ENCODE results near the gene GPR108.
"Not testable (repeated sequence)": the region's sequence is repeated elsewhere in the genome, so short reads cannot be mapped to it uniquely, and the experiment has no call there.

GPR108 gene

GRCh38 chr19:6737284-6737872 is at the start of gene GPR108:
TSS of gene GPR108 (minus strand) at chr19:6737580. CDS start at chr19:6737576, 4 bp downstream.
- peak; percentile 96 to 100 (median 100) for DNase-seq

DNA sequence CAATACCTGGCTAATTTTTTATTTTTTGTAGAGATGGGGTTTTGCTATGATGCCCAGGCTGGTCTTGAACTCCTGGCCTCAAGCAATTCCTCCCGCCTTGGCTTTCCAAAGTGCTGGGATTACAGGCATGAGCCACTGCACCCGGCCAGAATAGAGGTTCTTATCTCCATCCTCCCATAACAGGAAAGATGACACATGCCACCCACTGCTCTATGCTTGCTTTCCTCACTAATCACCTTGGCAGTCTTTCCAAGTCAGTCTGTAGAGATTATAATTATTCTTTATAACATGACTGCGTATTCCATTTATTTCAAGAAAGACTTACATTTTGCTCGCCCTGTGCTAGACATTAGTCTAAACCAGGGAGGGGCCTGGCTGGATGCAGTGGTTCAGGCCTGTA is 41.8 kb upstream of the GPR108 start:
- DNase-seq, result no peak

DNA sequence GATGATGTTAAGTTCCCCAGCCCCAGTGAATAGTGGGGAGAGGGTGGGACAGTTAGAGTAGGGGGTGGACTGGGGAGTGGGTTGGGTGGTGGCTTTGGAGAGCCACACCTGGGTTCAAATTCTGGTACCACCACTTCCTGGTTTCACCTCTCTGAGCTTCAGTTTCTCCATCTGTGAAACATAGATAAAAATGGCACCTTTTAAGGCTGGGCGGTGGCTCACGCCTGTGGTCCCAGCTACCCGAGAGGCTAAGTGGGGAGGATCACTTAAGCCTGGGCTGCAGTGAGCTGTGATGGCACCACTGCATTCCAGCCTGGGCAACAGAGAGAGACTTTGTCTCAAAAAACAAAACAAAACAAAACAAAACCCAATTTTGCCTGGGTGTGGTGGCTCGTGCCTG is 41.0 kb upstream of the GPR108 start:
- DNase-seq, result no peak

DNA sequence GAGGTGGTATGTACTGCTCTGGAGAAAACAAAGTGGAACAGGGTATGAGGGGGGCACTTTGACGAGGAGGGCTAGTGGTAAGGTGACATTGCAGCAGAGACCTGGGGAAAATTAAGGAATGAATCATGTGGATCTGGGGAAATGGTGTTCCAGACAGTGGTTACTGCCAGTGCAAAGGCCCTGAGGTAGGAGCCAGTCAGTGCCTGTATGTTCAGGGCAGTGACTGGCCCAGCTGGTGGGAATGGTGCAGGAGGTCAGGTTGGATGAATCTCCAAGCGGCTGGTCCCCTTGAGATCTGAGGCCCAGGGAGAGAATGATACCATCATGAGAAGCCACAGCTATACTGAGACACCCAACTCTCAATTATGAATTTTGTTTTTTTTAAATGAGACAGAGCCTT is 40.1 kb upstream of the GPR108 start:
- no peak for DNase-seq

DNA sequence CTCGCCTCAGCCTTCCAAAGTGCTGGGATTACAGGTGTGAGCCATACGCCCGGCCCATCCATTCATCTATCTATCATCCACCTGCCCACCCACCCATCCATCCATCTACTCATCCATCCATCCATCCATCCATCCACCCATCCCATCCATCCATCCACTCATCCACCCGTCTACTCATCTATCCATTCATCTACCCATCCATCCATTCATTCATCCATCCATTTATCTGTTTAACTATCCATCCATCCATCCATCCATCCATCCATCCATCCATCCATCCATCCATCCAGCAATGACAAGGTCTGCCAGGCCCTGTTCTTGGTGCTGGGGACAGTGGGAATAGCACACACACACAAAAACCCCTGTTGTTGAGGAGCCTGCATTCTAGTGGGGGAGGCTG is 39.6 kb upstream of the GPR108 start:
- DNase-seq, result no peak

DNA sequence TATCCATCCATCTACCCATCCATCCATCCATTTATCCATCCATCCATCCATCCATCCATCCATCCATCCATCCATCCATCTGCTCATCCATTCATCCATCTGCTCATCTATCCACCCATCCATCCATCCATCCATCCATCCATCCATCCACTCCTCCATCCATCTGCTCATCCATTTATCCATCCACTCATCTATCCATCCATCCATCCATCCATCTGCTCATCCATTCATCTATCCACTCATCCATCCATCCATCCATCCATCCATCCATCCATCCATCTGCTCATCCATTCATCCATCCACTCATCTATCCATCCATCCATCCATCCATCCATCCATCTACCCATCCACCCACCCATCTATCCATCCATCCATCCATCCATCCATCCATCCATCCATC is 38.7 kb upstream of the GPR108 start:
- DNase-seq, result not testable (repeated sequence)

- DNase-seq, result no peak
Observed at GRCh38 chr19:6774821-6775707, 37.7 kb upstream of the GPR108 start.

GRCh38 chr19:6773323-6773931 is 36.0 kb upstream of the GPR108 start:
- peak in 13 of 58 donors; percentile 3 to 20 (median 6) for DNase-seq

DNA sequence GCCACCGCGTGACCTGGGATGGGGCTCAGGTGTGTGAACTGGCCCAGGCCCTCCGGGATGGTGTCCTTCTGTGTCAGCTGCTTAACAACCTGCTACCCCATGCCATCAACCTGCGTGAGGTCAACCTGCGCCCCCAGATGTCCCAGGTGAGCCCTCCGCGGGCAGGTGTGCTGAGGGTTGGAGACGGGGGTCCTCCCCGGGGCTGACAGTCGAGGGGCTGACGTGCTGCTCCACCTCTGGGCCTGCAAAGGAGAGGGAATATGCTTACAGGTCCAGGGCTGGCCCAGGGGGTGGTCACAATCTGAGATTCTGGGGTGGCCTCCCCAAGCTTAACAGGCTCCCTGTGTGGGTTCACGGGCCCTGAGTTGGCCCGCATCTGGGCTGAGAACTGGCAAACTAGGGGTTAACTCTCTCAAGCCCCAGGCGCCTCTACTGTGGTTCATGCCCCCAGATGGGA is 35.5 kb upstream of the GPR108 start:
- DNase-seq, result no peak

- peak in 17 of 58 donors; percentile 2 to 42 (median 16) for DNase-seq
Observed at GRCh38 chr19:6772028-6772865, 34.9 kb upstream of the GPR108 start, which contains the start of gene VAV1. TSS of gene VAV1 (plus strand) at chr19:6772708. CDS start at chr19:6772808, 100 bp downstream.

DNA sequence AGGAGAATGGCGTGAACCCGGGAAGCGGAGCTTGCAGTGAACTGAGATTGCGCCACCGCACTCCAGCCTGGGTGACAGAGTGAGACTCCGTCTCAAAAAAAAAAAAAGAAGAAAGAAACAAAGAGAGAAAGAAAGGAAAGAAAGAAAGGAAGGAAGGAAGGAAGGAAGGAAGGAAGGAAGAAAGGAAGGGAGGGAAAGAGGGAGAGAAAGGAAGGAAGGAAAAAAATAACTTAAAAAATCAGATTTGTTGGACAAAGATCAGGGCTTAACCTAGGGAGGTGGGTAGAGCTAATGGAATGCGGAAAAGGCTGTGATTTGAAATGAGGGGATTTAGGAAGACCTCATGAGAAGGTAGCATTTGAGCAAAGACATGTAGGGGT is 34.3 kb upstream of the GPR108 start:
- not testable (repeated sequence) for DNase-seq

GRCh38 chr19:6769006-6769619 is 31.7 kb upstream of the GPR108 start:
- DNase-seq, result no peak

GRCh38 chr19:6768236-6768785 is 30.9 kb upstream of the GPR108 start:
- no peak for DNase-seq

DNA sequence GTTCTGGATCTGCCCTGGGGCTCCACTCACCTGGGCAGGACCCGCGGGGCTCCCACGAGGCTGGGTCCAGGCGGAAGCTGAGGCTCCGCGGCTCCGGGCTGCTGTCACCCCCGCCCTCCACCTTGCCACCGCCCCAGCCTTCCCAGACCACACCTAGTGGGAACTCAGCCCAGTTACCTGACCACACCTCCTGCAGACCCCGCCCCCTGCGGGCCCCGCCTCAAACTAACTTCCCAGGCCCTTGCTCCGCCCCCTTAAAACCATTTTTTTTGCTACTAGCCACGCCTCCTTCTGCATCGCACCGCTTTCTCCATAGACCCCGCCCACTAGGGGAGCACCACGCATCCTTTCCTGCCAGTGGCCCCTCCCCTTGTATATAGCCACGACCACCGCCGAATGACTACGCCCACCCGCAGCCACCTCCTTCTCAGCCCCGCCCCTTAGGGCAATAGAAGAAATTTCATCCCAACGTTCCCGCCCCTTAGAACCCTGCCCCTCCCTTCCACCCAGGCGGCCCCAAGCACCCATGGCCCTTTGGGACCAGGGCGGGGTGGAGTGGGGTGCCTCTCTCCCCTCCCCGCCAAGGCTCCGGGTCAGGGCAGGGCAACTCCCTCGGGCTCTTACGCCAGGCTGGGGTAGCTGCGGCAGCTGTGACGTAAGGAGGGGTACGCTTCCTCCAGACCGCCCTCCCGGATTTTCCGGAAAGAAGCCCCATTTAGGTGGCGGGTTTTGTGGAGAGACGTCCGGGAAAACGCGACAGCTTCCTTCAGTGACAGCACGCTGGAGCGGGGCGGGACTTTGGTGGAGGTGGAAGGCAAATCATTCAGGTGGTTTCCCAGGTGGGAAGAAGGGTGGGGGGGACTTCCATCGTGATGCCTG is 30.2 kb upstream of the GPR108 start, which contains the start of gene SH2D3A:
TSS of gene SH2D3A (minus strand) at position 79 of the 879 bp plus-strand sequence. CDS start 3,687 bp downstream, outside the sequence.
- DNase-seq, result no peak

- no peak for DNase-seq
Observed at GRCh38 chr19:6767081-6767356, 29.6 kb upstream of the GPR108 start.

GRCh38 chr19:6766357-6767080 is 29.1 kb upstream of the GPR108 start:
- DNase-seq, result no peak

DNA sequence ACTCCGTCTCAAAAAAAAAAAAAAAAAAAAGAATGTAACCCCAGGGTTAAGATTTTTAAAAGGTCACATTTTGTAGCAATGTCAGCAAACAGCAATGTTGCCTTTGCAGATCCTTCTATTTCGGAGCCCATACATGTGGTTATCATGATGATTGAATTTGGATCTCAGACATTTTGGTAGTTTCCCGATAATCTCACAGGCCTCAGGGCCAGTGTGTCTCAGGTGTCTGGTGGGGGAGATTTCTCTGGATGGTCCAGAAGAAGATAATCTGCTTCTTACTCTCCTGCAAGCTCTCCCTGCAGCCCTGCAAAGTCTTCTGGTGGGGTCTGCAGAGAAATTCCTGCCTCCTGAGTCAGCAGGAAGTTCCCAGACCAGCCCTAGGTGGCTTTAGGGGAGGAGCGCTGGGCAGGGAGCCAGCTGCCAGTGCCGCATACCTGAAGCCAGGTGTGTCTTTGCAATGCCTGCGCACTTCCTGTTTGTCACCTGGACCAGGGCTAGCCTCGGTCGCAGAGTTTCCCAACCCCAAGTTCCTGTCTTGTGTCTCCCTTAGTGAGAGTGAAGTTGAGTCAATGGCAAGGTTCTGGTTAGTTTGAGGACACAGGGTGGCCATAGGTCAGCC is 28.5 kb upstream of the GPR108 start:
- DNase-seq, result no peak

DNA sequence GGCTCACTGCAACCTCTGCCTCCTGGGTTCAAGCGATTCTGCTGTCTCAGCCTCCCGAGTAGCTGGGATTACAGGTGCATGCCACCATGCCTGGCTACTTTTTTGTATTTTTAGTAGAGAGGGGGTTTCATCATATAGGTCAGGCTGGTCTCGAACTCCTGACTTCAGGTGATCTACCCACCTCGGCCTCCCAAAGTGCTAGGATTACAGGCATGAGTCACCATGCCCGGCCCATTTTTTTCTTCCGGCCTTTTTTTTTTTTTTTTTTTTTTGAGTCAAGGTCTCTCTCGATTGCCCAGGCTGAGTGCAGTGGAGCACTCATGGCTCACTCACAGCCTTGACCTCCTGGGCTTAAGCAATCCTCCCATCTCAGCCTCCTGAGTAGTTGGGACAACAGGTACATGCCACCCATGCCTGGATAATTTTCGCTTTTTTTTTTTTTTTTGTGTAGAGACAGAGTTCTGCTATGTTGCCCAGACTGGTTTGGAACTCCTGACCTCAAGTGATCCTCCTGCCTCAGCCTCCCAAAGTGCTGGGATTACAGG is 24.9 kb upstream of the GPR108 start:
- not testable (repeated sequence) for DNase-seq

All from anterior cingulate cortex (tissue), 58 donors.